ENCODE results near the gene NEK6.

Gene NEK6

DNA sequence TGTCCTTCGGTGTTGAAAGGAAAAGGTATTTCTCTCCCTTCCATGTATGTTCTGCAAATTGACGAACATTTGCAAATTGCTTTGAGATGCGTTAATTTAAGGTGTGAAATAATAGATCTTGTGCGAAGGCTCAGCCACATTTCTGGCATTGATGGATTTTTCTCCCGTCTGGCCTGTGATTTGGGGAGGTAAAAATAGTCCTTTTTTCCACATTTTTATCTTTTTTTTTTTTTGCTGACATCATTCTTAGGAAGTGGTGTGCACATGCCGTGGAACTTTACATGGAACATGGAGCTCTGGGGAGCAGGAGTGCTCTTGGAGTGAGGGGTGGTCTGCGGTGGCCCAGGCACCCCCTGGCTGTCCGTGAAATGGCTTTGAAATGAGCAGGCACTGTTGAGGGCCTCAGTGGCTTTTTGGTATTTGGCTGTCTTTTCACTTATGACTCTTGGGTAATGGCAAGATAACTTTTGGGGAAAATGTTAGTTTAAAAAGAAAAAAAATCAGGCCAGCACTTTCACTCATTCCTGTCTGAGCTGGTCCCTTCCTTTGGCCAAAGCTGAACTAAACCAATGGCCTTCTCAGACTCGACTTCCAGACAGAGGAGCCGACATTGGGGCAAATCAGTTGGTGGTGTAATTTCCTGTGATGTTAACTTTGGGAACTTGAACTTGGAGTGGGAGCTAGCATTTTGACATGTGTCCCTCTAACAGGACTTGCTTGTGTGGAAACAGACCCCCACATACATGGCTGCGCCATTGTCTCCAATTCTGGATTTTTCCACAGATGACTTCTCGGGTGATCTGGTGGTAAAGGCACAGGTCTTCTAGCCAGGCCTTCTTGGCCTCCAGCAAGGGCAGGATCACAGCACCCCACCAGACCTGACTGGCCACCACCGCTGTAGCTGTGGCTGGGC, 4.2 kb downstream of the NEK6 start:
- no peak for DNase-seq (ENCODE audit: low read depth)

DNA sequence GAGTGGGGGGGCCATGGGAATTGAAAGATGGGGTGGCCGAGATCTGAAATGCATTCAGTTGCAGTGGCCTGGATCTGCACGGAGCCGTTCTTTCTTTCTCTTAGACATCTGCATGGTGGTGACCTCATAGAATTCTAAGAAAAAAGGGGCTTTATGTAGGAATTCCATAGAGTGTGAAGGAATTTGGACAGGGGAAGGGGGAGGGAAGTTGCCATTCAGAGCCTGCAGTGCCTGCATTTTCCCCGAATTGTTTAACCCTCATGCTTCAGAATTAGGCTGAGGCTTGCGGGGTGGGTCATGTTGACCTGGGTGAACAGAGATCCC, 4.9 kb downstream of the NEK6 start:
- no peak for DNase-seq (ENCODE audit: low read depth)

GRCh38 chr9:124263213-124263612, 5.5 kb downstream of the NEK6 start:
- DNase-seq (ENCODE audit: low read depth), result no peak

- DNase-seq (ENCODE audit: low read depth), result no peak
Observed at GRCh38 chr9:124263800-124264426, 6.2 kb downstream of the NEK6 start.

- DNase-seq (ENCODE audit: low read depth), result no peak
Observed at GRCh38 chr9:124264823-124265233, 7.1 kb downstream of the NEK6 start.

DNA sequence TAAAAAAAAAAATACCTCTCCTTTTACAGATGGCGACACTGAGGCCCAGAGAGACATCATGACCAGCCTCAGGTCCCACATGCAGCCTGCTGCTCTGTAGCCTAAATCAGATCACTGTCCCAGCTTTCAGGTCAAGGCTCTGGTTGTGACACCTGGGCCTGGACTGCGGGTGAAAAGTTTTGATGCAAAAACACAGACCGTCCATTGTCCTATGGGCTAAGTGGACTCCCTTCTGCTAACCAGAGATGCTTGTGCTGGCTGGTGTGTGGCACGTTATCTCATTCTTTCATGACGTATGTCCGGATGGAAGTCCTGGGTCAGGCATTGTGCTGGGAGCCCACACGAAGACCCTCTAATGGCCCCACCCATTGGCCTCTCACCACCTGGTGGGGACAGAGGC, 7.8 kb downstream of the NEK6 start:
- no peak for DNase-seq (ENCODE audit: low read depth)

DNA sequence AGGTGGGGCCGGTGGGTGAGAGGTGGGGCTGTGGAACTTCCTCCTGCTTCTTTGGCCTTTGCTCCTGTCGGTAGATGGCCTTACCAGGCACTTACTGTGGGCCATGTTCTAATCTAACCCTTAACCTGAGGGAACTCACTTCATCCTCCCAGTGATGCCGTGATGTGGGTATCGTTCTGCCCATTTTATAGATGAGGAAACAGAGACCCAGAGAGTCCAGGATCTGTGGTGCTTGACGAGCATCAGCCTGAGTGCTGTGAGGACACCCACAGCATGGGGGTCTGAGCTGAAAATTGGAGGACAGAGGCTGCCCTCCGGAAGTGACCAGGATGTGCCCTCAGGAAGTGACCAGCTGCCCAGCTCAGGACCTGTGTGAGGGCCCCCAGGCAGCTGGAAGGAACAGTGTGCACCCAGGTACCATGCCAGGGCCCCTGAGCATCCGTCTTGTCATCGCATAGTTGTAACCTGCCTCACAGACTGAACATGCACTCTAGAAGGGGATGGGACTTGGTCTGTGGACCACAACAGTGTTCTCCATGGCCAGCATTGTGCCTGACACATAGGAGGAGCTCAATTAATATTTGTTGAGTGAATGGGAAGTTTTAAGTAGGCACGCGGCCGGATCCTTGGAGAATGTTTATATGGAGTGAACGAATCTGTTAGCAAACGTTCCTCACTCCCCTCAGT, 8.5 kb downstream of the NEK6 start:
- no peak for DNase-seq (ENCODE audit: low read depth)

DNA sequence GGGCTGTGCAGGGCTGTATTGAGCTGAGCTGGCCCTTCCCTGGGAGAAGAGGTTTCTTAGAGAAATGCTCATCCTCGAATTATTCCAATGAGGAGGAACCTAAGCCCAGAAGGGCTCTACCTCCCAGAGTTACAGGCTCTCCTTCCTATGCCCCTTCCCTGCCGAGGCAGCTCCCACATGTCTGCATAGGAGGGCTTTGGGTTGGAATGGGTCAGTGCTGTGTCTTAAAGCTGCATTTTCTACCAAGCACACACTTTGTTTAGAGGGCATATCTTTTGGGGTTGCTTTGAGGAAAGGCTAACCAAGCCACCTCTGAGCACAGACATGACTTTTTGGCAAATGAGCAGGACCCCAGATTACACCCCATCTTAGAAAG, 9.1 kb downstream of the NEK6 start:
- DNase-seq (ENCODE audit: low read depth), result no peak

GRCh38 chr9:124267271-124267807, 9.6 kb downstream of the NEK6 start:
- no peak for DNase-seq (ENCODE audit: low read depth)

GRCh38 chr9:124268248-124268647, 10.5 kb downstream of the NEK6 start:
- no peak for DNase-seq (ENCODE audit: low read depth)

DNA sequence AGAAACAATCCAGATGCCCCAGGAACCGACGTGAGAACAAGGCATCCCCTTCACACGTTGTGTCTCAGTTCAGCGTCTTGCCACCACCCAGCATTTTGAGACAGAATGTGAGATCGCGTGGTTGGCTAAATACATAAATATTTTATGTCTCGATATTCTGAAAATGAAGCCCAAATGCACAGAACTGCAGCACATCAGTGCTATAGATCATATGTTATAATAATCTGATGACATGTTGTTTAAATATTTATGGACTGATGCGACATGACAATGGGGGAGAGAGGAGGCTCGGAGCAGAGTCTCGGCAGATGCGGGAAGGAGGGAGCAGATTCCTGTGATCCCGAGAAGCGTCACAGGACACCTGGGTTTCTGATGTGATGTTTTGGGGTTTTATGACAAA, 10.9 kb downstream of the NEK6 start:
- no peak for DNase-seq (ENCODE audit: low read depth)

DNA sequence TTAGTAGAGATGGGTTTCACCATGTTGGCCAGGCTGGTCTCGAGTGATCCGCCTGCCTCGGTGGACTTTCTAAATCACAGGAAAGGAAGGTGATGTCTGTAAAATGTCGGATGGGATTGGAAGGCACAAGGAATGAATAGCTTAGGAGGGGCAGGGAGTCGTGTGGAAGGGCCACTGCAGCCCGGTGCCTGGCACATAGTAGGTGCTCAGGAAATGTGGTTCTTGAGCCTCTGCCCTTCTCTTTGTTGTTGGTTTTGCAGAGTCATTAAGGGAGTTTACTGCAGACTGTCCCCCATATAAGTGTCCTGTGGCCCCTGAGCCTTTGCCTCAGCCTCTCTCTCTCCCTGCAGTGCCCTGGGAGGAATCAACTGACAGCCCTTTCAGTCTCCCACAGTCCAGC, 11.8 kb downstream of the NEK6 start:
- no peak for DNase-seq (ENCODE audit: low read depth)

- DNase-seq (ENCODE audit: low read depth), result no peak
Observed at GRCh38 chr9:124270504-124271335, 13.0 kb downstream of the NEK6 start.

DNA sequence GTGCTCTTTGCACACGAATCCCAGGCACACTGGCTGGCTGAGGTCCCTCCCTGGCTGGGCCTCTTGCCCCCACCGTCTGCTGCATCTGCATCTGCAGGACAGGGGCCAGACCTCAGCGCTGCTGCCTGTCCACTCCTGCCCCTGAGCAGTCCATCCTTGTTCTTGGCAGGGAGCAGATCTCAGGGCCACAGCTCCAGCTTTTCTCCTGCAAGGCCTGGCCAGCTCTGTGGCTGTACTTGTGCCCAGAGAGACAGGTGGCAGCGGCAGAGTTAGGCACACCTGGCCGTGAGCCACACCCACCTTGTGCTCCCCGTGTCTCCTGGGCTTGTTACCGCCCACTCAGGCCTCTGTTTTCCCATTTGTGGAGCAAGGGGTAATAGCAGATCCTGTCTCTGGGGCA, 13.9 kb downstream of the NEK6 start:
- DNase-seq (ENCODE audit: low read depth), result no peak

GRCh38 chr9:124272118-124272517, 14.4 kb downstream of the NEK6 start:
- no peak for DNase-seq (ENCODE audit: low read depth)

GRCh38 chr9:124272979-124273378, 15.2 kb downstream of the NEK6 start:
- DNase-seq (ENCODE audit: low read depth), result no peak

DNA sequence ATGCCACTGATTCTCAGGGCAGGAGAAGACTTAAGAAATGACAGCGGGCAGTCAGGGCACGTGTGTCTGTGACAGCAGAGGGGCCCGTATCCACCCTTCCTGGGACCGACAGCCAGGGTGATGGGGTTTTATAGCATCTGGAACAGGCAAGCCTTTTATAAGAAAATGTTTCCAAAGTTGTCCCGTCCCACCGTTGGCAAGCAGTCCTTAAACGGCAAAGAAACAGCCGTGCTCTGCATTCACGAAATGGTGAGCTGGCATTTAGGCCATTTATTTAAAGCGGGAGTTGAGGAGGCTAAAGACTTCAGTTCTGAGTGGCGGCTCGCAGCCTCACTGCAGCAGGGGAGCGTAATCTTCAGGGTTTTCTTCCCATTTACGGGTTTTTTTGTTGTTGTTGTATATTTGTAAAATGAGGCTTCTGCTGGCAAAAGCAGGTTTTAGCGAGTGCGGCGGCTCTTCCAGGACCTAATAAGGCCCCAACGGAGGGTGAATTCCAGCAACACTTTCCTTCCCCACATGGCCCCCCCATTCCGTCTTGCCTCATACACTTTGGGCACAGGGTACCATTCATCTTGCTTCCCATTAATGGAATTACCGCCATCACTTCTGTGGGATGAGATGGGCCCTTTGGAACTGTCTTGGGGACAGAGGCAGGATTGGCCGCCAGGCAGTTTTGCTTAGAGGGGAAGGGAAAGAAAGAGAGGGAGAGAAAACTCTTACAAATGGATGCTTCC, 15.8 kb downstream of the NEK6 start:
- no peak for DNase-seq (ENCODE audit: low read depth)

GRCh38 chr9:124274226-124274625, 16.5 kb downstream of the NEK6 start:
- DNase-seq (ENCODE audit: low read depth), result no peak

DNA sequence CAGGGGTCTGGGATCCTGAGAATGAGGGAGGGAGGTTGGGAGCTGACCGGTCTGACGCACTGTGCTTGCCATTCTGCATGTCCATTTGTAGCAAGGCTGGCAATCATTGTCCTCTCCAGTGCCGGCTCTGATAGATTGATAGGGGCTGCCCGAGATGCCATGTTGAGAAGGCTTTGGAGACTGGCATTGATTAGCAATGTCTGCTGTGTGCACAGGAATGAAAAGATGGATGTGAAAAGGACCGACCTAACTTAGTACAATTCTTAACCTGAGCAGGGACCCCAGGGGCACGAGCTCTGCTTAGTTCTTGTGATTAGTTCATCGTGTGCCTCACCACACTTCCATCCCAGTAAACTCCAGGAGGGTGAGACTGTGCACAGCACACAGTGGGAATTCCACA, 17.0 kb downstream of the NEK6 start:
- DNase-seq (ENCODE audit: low read depth), result no peak

DNA sequence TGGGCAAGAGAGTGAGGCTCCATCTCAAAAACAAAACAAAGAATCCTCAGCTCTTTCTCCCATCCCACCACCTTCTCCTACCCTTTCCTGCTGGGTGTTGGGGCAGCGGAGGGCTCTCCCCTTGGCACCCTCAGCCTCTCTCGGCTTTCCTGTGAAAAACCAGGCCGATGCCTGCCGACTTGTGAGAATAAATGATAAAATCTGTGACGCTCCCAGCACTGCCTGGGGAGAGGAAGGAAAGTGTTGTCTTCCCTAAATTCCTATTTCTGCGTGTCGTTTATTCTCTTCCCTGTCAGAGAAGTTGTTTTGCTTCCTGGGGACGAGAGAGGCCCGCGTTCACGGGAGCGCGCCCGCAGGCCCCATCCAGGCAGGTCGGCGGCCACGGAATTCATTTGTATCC, 19.7 kb downstream of the NEK6 start:
- DNase-seq (ENCODE audit: low read depth), result no peak

DNA sequence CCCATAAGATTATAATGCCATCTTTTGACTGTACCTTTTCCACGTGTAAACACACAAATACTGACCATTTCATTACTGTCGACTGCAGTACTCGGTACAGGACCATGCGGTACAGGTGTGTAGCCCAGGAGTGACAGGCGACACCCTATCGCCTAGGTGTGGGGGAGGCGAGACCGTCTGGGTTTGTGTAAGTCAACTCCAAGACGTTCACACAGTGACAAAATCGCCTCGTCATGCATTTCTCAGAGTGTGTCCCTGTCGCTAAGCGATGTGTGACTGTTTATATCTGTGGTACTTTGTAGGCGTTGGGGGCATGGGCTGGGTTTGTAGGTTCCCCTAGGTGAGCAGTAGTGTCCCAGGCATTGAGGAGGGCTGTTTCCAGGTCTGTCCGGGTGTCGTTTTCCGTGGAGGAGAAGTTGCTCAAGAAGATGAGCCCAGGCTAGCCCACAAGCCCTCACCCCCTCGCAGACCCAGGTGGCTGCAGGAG, 20.3 kb downstream of the NEK6 start:
- no peak for DNase-seq (ENCODE audit: low read depth)
